Measurements from ENCODE around the gene ANKK1. TPM values are rescaled to one million over a fixed set of nuclear protein-coding genes. Genes with fewer than 3 reads are reported as not detected.

The ANKK1 gene
- total RNA-seq, 2 experiments from 2014 or later, result not detected

GRCh38 chr11:113365895-113366294, 21.7 kb upstream of the ANKK1 start:
- ChIA-PET POLR2A (no interaction called here), CTCF (no interaction called here)
- Mint-ChIP-seq H3K9me3 (ENCODE audit: insufficient read depth) (no peaks in the 10 kb centered on the region), H3K4me3 (no peak overlapping the region), H3K27ac (no peak overlapping the region), H3K27me3 (ENCODE audit: low read depth) (no peaks in the 10 kb centered on the region), H3K36me3 (ENCODE audit: low read depth) (no peaks in the 10 kb centered on the region), H3K4me1 (ENCODE audit: low read depth) (peaks cover 17% of the 10 kb centered on the region)
- no peak for DNase-seq
- no peak for ATAC-seq

- Mint-ChIP-seq H3K36me3 (ENCODE audit: low read depth) (no peaks in the 10 kb centered on the region), H3K4me1 (ENCODE audit: low read depth) (peaks cover 12% of the 10 kb centered on the region), H3K9me3 (ENCODE audit: insufficient read depth) (no peaks in the 10 kb centered on the region), H3K27me3 (ENCODE audit: low read depth) (no peaks in the 10 kb centered on the region), H3K4me3 (no peak overlapping the region), H3K27ac (no peak overlapping the region)
- ChIA-PET POLR2A (no interaction called here), CTCF (no interaction called here)
- DNase-seq, result no peak
- ATAC-seq, result no peak
These were observed 18.2 kb upstream of the ANKK1 start for GRCh38 chr11:113369411-113369810.

- H3K4me3 Mint-ChIP-seq, result no peak overlapping the region
- ChIA-PET CTCF (no interaction called here), POLR2A (no interaction called here)
- no peak for DNase-seq
- H3K36me3 Mint-ChIP-seq (ENCODE audit: low read depth), result no peaks in the 10 kb centered on the region
- H3K27me3 Mint-ChIP-seq (ENCODE audit: low read depth), result no peaks in the 10 kb centered on the region
- no peak for ATAC-seq
- peaks cover 11% of the 10 kb centered on the region for H3K4me1 Mint-ChIP-seq (ENCODE audit: low read depth)
- H3K9me3 Mint-ChIP-seq (ENCODE audit: insufficient read depth), result no peaks in the 10 kb centered on the region
- no peak overlapping the region for H3K27ac Mint-ChIP-seq
These were observed 16.9 kb upstream of the ANKK1 start for GRCh38 chr11:113370634-113371033.

GRCh38 chr11:113372309-113372708, 15.3 kb upstream of the ANKK1 start:
- DNase-seq (no peak), ATAC-seq (no peak)
- H3K4me3 Mint-ChIP-seq, result no peak overlapping the region
- no peaks in the 10 kb centered on the region for H3K4me1 Mint-ChIP-seq (ENCODE audit: low read depth)
- H3K36me3 Mint-ChIP-seq (ENCODE audit: low read depth), result no peaks in the 10 kb centered on the region
- no peak overlapping the region for H3K27ac Mint-ChIP-seq
- POLR2A ChIA-PET, result no interaction called here
- H3K27me3 Mint-ChIP-seq (ENCODE audit: low read depth), result no peaks in the 10 kb centered on the region
- CTCF ChIA-PET, result no interaction called here
- no peaks in the 10 kb centered on the region for H3K9me3 Mint-ChIP-seq (ENCODE audit: insufficient read depth)

GRCh38 chr11:113373306-113373705, 14.3 kb upstream of the ANKK1 start:
- Mint-ChIP-seq H3K27me3 (ENCODE audit: low read depth) (no peaks in the 10 kb centered on the region), H3K4me1 (ENCODE audit: low read depth) (no peaks in the 10 kb centered on the region), H3K27ac (no peak overlapping the region), H3K36me3 (ENCODE audit: low read depth) (no peaks in the 10 kb centered on the region), H3K9me3 (ENCODE audit: insufficient read depth) (no peaks in the 10 kb centered on the region), H3K4me3 (no peak overlapping the region)
- ATAC-seq (no peak), DNase-seq (no peak)
- ChIA-PET CTCF (no interaction called here), POLR2A (no interaction called here)

- H3K27ac Mint-ChIP-seq, result no peak overlapping the region
- no peaks in the 10 kb centered on the region for H3K9me3 Mint-ChIP-seq (ENCODE audit: insufficient read depth)
- DNase-seq (no peak), ATAC-seq (no peak)
- no peak overlapping the region for H3K4me3 Mint-ChIP-seq
- no peaks in the 10 kb centered on the region for H3K4me1 Mint-ChIP-seq (ENCODE audit: low read depth)
- ChIA-PET CTCF (no interaction called here), POLR2A (no interaction called here)
- no peaks in the 10 kb centered on the region for H3K36me3 Mint-ChIP-seq (ENCODE audit: low read depth)
- H3K27me3 Mint-ChIP-seq (ENCODE audit: low read depth), result no peaks in the 10 kb centered on the region
These were observed 13.5 kb upstream of the ANKK1 start for GRCh38 chr11:113373981-113374560.

- CTCF ChIA-PET, result no interaction called here
- Mint-ChIP-seq H3K36me3 (ENCODE audit: low read depth) (no peaks in the 10 kb centered on the region), H3K4me3 (no peak overlapping the region), H3K27ac (no peak overlapping the region), H3K4me1 (ENCODE audit: low read depth) (no peaks in the 10 kb centered on the region), H3K9me3 (ENCODE audit: insufficient read depth) (no peaks in the 10 kb centered on the region), H3K27me3 (ENCODE audit: low read depth) (no peaks in the 10 kb centered on the region)
- DNase-seq (no peak), ATAC-seq (no peak)
- POLR2A ChIA-PET, result no interaction called here
These were observed 12.2 kb upstream of the ANKK1 start for GRCh38 chr11:113375402-113375801.

- POLR2A ChIA-PET, result no interaction called here
- DNase-seq (no peak), ATAC-seq (no peak)
- CTCF ChIA-PET, result no interaction called here
- no peaks in the 10 kb centered on the region for H3K9me3 Mint-ChIP-seq (ENCODE audit: insufficient read depth)
- H3K4me1 Mint-ChIP-seq (ENCODE audit: low read depth), result no peaks in the 10 kb centered on the region
- no peaks in the 10 kb centered on the region for H3K27me3 Mint-ChIP-seq (ENCODE audit: low read depth)
- H3K27ac Mint-ChIP-seq, result no peak overlapping the region
- H3K36me3 Mint-ChIP-seq (ENCODE audit: low read depth), result no peaks in the 10 kb centered on the region
- H3K4me3 Mint-ChIP-seq, result no peak overlapping the region
These were observed 11.4 kb upstream of the ANKK1 start for GRCh38 chr11:113376156-113376555.

GRCh38 chr11:113377681-113378412, 9.7 kb upstream of the ANKK1 start:
- ATAC-seq (no peak), DNase-seq (no peak)
- POLR2A ChIA-PET, result no interaction called here
- Mint-ChIP-seq H3K4me1 (ENCODE audit: low read depth) (no peaks in the 10 kb centered on the region), H3K4me3 (no peak overlapping the region), H3K9me3 (ENCODE audit: insufficient read depth) (no peaks in the 10 kb centered on the region), H3K36me3 (ENCODE audit: low read depth) (no peaks in the 10 kb centered on the region), H3K27ac (no peak overlapping the region), H3K27me3 (ENCODE audit: low read depth) (no peaks in the 10 kb centered on the region)
- CTCF ChIA-PET, result no interaction called here

GRCh38 chr11:113378692-113379091, 8.9 kb upstream of the ANKK1 start:
- ChIA-PET CTCF (no interaction called here), POLR2A (no interaction called here)
- DNase-seq, result no peak
- Mint-ChIP-seq H3K4me3 (no peak overlapping the region), H3K36me3 (ENCODE audit: low read depth) (no peaks in the 10 kb centered on the region), H3K27me3 (ENCODE audit: low read depth) (no peaks in the 10 kb centered on the region), H3K9me3 (ENCODE audit: insufficient read depth) (no peaks in the 10 kb centered on the region), H3K27ac (no peak overlapping the region), H3K4me1 (ENCODE audit: low read depth) (no peaks in the 10 kb centered on the region)
- no peak for ATAC-seq

GRCh38 chr11:113382121-113382520, 5.5 kb upstream of the ANKK1 start:
- no peak overlapping the region for H3K4me3 Mint-ChIP-seq
- DNase-seq, result no peak
- H3K4me1 Mint-ChIP-seq (ENCODE audit: low read depth), result no peaks in the 10 kb centered on the region
- CTCF ChIA-PET, result no interaction called here
- ATAC-seq, result no peak
- POLR2A ChIA-PET, result no interaction called here
- H3K36me3 Mint-ChIP-seq (ENCODE audit: low read depth), result no peaks in the 10 kb centered on the region
- no peak overlapping the region for H3K27ac Mint-ChIP-seq
- H3K9me3 Mint-ChIP-seq (ENCODE audit: insufficient read depth), result no peaks in the 10 kb centered on the region
- peaks cover 3% of the 10 kb centered on the region for H3K27me3 Mint-ChIP-seq (ENCODE audit: low read depth)

GRCh38 chr11:113384551-113384950, 3.0 kb upstream of the ANKK1 start:
- POLR2A ChIA-PET, result no interaction called here
- no peaks in the 10 kb centered on the region for H3K4me1 Mint-ChIP-seq (ENCODE audit: low read depth)
- peaks cover 4% of the 10 kb centered on the region for H3K27me3 Mint-ChIP-seq (ENCODE audit: low read depth)
- CTCF ChIA-PET, result no interaction called here
- DNase-seq (no peak), ATAC-seq (no peak)
- H3K27ac Mint-ChIP-seq, result no peak overlapping the region
- no peaks in the 10 kb centered on the region for H3K36me3 Mint-ChIP-seq (ENCODE audit: low read depth)
- no peaks in the 10 kb centered on the region for H3K9me3 Mint-ChIP-seq (ENCODE audit: insufficient read depth)
- H3K4me3 Mint-ChIP-seq, result no peak overlapping the region

GRCh38 chr11:113385749-113386148, 1.8 kb upstream of the ANKK1 start:
- H3K4me1 Mint-ChIP-seq (ENCODE audit: low read depth), result no peaks in the 10 kb centered on the region
- no peak overlapping the region for H3K4me3 Mint-ChIP-seq
- no peaks in the 10 kb centered on the region for H3K36me3 Mint-ChIP-seq (ENCODE audit: low read depth)
- peaks cover 4% of the 10 kb centered on the region for H3K27me3 Mint-ChIP-seq (ENCODE audit: low read depth)
- ChIA-PET CTCF (no interaction called here), POLR2A (no interaction called here)
- no peak overlapping the region for H3K27ac Mint-ChIP-seq
- H3K9me3 Mint-ChIP-seq (ENCODE audit: insufficient read depth), result no peaks in the 10 kb centered on the region
- DNase-seq (no peak), ATAC-seq (no peak)

Measured in activated CD8-positive, alpha-beta T cell treated with anti-CD3 and anti-CD28 coated beads, Interleukin-2, amount 10 ng/mL, durations not matched to agents 7 days and 5 days (primary cell).